Thoracic aorta (tissue), 2 donors: ENCODE measurements around the gene ARHGEF17. TPM values are rescaled to one million over a fixed set of nuclear protein-coding genes. Genes with fewer than 3 reads are reported as not detected.
A peak's percentile ranks its signal among the peaks of the same experiment; 100 is the strongest.

Experiments used
- ATAC-seq: fragments of 150-250 bp; one replicate; pipeline ENCODE4 v1.8.0; 2017; ENCODE audit warnings: low read depth; ENCODE audit not compliant: insufficient number of reproducible peaks, low FRiP score
- DNase-seq: peaks from one replicate; pipeline ENCODE4 v3.0.0-alpha.2; 2020; ENCODE audit warnings: low spot score
- H3K27ac ChIP-seq, 2 donors: fragments of 200-600 bp; sonication (generic); 1 replicate in 1 of 2; 2 replicates in 1 of 2; pipeline ENCODE4 v1.5.1; 2016; ENCODE audit warnings: mild to moderate bottlenecking in 2 of 2, moderate library complexity in 2 of 2
- H3K27me3 ChIP-seq: fragments of 200-600 bp; sonication (generic); replicated peaks from 2 replicates; pipeline ENCODE4 v1.6.0; 2016; ENCODE audit warnings: mild to moderate bottlenecking; ENCODE audit not compliant: insufficient read depth
- H3K36me3 ChIP-seq: fragments of 200-600 bp; sonication (generic); one replicate; pipeline ENCODE4 v1.5.1; 2016
- H3K4me1 ChIP-seq, 2 donors: fragments of 200-600 bp; sonication (generic); 1 replicate in 1 of 2; 2 replicates in 1 of 2; pipeline versions ENCODE4 v1.5.1 to v1.6.0; 2016; ENCODE audit warnings: low read depth in 2 of 2, mild to moderate bottlenecking in 1 of 2; ENCODE audit not compliant: control insufficient read depth in 1 of 2
- H3K4me3 ChIP-seq: fragments of 200-600 bp; sonication (generic); 2 replicates; pipeline ENCODE4 v1.5.1; 2016; ENCODE audit warnings: mild to moderate bottlenecking
- H3K9me3 ChIP-seq: fragments of 200-600 bp; sonication (generic); 2 replicates; pipeline ENCODE4 v1.5.1; 2016
- CTCF ChIP-seq: fragments of 200-600 bp; sonication (generic); IDR thresholded peaks from one replicate; pipeline ENCODE4 v1.5.1; 2019; ENCODE audit warnings: antibody characterized with exemption
- total RNA-seq, 2 donors: library from RNA; depleted of rRNA; stranded (reverse); fragments of >200 nt; gene quantifications; one replicate each; pipeline versions ENCODE4 v1.1.0 to v1.2.3, GENCODE V29; 2016

Gene ARHGEF17
- total RNA-seq, 2 donors from 2014 or later = 244 to 308 TPM

- peaks cover 77% of the 10 kb centered on the region for H3K36me3 ChIP-seq
- H3K27ac ChIP-seq = peak overlapping the region; percentile 80 to 86
- TF ChIP-seq CTCF = no peak
- ATAC-seq = no peak
- H3K4me3 ChIP-seq = no peak overlapping the region
- no peak for DNase-seq
- H3K4me1 ChIP-seq = peaks cover 20 to 41% of the 10 kb centered on the region in 2 donors
- no peaks in the 10 kb centered on the region for H3K9me3 ChIP-seq
- H3K27me3 ChIP-seq = no peaks in the 10 kb centered on the region
Observed at GRCh38 chr11:73360743-73361369, 52.8 kb downstream of the ARHGEF17 start.

- peak overlapping the region in 1 of 2 donors; percentile 50 for H3K27ac ChIP-seq
- no peak overlapping the region for H3K4me3 ChIP-seq
- no peaks in the 10 kb centered on the region for H3K27me3 ChIP-seq
- TF ChIP-seq CTCF = no peak
- peaks cover 75% of the 10 kb centered on the region for H3K36me3 ChIP-seq
- DNase-seq (no peak), ATAC-seq (no peak)
- no peaks in the 10 kb centered on the region for H3K9me3 ChIP-seq
- peaks cover 15 to 32% of the 10 kb centered on the region in 2 donors for H3K4me1 ChIP-seq
Observed at GRCh38 chr11:73361953-73362776, 54.1 kb downstream of the ARHGEF17 start.

- Histone ChIP-seq H3K4me1 (peaks cover 8 to 23% of the 10 kb centered on the region in 2 donors), H3K36me3 (peaks cover 76% of the 10 kb centered on the region), H3K4me3 (no peak overlapping the region), H3K27me3 (no peaks in the 10 kb centered on the region), H3K9me3 (no peaks in the 10 kb centered on the region), H3K27ac (peak overlapping the region in 1 of 2 donors; percentile 50)
- ATAC-seq (no peak), DNase-seq (no peak)
- TF ChIP-seq CTCF = no peak
Observed at GRCh38 chr11:73363147-73363546, 55.1 kb downstream of the ARHGEF17 start.

- Histone ChIP-seq H3K4me3 (no peak overlapping the region), H3K36me3 (peaks cover 72% of the 10 kb centered on the region), H3K27me3 (no peaks in the 10 kb centered on the region), H3K27ac (no peak overlapping the region), H3K9me3 (no peaks in the 10 kb centered on the region), H3K4me1 (no peaks in the 10 kb centered on the region)
- DNase-seq (no peak), ATAC-seq (no peak)
- no peak for TF ChIP-seq CTCF
Observed at GRCh38 chr11:73365352-73366264, 57.5 kb downstream of the ARHGEF17 start.

- ATAC-seq (no peak), DNase-seq (no peak)
- no peak overlapping the region for H3K27ac ChIP-seq
- no peak for TF ChIP-seq CTCF
- H3K36me3 ChIP-seq = peaks cover 66% of the 10 kb centered on the region
- no peaks in the 10 kb centered on the region for H3K9me3 ChIP-seq
- no peaks in the 10 kb centered on the region for H3K4me1 ChIP-seq
- no peak overlapping the region for H3K4me3 ChIP-seq
- H3K27me3 ChIP-seq = no peaks in the 10 kb centered on the region
Observed at GRCh38 chr11:73366265-73366610, 58.2 kb downstream of the ARHGEF17 start.
